ENCODE measurements around the gene S100A7. TPM values are rescaled to one million over a fixed set of nuclear protein-coding genes. Genes with fewer than 3 reads are reported as not detected.
"Not testable (repeated sequence)": the region's sequence is repeated elsewhere in the genome, so short reads cannot be mapped to it uniquely, and the experiment has no call there.

S100A7 gene
- total and polyA plus RNA-seq, 8 donors, result not detected

GRCh38 chr1:153428791-153429190 is 31.7 kb downstream of the S100A7 start:
- Histone ChIP-seq H3K4me3 (no peak overlapping the region), H3K27ac (no peak overlapping the region), H3K36me3 (no peaks in the 10 kb centered on the region), H3K9me3 (no peaks in the 10 kb centered on the region), H3K4me1 (no peaks in the 10 kb centered on the region), H3K27me3 (peaks cover 0 to 43% of the 10 kb centered on the region in 2 donors)
- intact Hi-C loops (cut with DNase I), result no loop called here
- DNase-seq (no peak), ATAC-seq (no peak)
- TF ChIP-seq CTCF (IDR thresholded peaks at IDR 0.05), result no peak

DNA sequence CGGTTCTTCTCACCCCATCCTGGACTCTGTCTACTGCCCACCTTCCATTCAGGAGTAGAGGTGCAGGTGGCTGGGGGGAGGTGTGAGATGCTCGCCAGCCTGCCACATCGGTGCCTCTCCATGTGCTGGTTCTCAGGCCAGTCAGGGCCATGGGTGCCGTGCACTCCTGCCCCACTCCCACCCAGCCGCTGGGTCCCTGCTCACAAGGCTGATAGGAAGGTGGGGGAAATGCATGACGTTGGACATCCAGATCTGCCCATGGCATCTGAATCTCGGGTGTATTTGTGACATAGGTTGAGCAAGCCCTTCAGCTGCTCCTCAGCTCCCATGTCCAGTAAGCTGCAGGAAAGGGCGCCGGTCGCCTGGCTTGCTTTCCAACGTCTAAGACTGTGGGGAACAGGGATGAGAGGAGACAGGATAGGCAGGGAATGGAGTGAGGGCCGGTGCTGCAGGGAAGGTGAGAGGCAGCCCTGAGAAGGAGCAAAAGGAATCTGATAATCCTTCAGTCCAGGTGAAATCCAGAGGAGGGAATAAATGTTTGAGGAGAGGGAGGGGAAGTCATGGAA is 32.3 kb downstream of the S100A7 start:
- Histone ChIP-seq H3K27ac (no peak overlapping the region), H3K9me3 (no peaks in the 10 kb centered on the region), H3K4me1 (no peaks in the 10 kb centered on the region), H3K36me3 (no peaks in the 10 kb centered on the region), H3K4me3 (no peak overlapping the region), H3K27me3 (peaks cover 0 to 48% of the 10 kb centered on the region in 2 donors)
- ATAC-seq, result no peak
- intact Hi-C loops (cut with DNase I), result no loop called here
- no peak for TF ChIP-seq CTCF (IDR thresholded peaks at IDR 0.05)
- DNase-seq, result no peak

DNA sequence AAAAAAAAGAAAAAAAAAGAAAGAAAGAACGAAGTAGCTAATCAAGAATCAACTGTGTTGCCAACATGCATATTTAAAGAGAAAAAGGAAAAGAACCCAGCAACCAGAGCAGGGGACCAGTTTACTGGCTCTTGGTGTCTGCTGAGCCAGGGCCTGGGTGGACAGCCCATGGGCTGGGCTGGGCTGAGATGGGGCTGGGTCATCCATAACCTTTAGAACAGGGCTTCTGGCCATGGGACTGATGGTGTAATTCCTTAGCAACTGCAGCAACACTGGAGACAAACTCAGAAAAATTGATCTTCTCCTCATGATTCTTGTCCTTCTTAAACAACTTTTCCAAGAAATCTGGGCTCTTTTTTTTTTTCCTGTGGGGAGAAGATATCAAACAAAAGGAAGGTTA is 33.6 kb downstream of the S100A7 start:
- ATAC-seq (no peak), DNase-seq (no peak)
- peaks cover 0 to 48% of the 10 kb centered on the region in 2 donors for H3K27me3 ChIP-seq
- TF ChIP-seq CTCF (IDR thresholded peaks at IDR 0.05), result no peak
- no peaks in the 10 kb centered on the region for H3K36me3 ChIP-seq
- H3K4me3 ChIP-seq, result no peak overlapping the region
- H3K9me3 ChIP-seq, result no peaks in the 10 kb centered on the region
- H3K4me1 ChIP-seq, result no peaks in the 10 kb centered on the region
- no peak overlapping the region for H3K27ac ChIP-seq
- intact Hi-C loops (cut with DNase I), result no loop called here

DNA sequence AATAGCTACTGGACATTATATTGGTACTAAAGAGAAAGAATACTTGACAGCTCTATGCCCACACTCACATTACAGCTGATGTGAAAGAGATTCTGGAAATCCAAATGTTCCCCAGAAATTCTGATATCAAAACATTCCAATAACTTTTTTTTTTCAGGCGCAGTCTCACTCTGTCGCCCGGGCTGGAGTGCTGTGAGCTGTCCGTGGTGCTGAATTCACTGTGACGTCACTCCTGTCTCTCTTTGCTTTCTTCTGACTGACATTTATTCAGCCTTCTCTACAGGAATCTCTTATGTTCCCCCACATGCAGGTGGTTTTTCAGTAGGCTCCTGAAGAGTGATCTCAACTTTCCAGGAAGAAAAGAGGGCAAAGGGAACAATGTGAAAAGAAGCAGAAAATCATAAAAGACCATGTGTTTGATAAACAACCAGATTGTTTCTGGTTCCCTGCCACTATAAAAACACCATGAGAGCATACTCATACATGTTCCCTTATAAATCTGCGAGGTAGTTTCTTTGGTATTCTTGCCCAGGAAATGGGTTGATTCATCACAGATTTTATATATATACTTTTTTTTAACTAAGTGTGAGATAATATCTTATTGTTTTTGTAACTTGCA is 37.9 kb downstream of the S100A7 start:
- Histone ChIP-seq H3K36me3 (no peaks in the 10 kb centered on the region), H3K4me3 (no peak overlapping the region), H3K9me3 (no peaks in the 10 kb centered on the region), H3K4me1 (no peaks in the 10 kb centered on the region), H3K27me3 (peaks cover 0 to 60% of the 10 kb centered on the region in 2 donors), H3K27ac (no peak overlapping the region)
- intact Hi-C loops (cut with DNase I), result no loop called here
- DNase-seq (peak; percentile 61 to 85 (median 76)), ATAC-seq (peak; percentile 80)
- TF ChIP-seq CTCF (IDR thresholded peaks at IDR 0.05), result no peak

GRCh38 chr1:153420306-153420705 is 40.1 kb downstream of the S100A7 start:
- H3K4me3 ChIP-seq, result no peak overlapping the region
- no peak for DNase-seq
- no peak for TF ChIP-seq CTCF (IDR thresholded peaks at IDR 0.05)
- H3K9me3 ChIP-seq, result no peaks in the 10 kb centered on the region
- no peak overlapping the region for H3K27ac ChIP-seq
- intact Hi-C loops (cut with DNase I), result no loop called here
- peaks cover 0 to 46% of the 10 kb centered on the region in 2 donors for H3K27me3 ChIP-seq
- no peaks in the 10 kb centered on the region for H3K36me3 ChIP-seq
- no peak for ATAC-seq
- H3K4me1 ChIP-seq, result no peaks in the 10 kb centered on the region

GRCh38 chr1:153419436-153419793 is 41.0 kb downstream of the S100A7 start:
- DNase-seq, H3K4me3 ChIP-seq, ATAC-seq: not testable (repeated sequence)

GRCh38 chr1:153418758-153419435 is 41.6 kb downstream of the S100A7 start:
- intact Hi-C loops (cut with DNase I); H3K4me3 ChIP-seq; ATAC-seq; H3K4me1 ChIP-seq; DNase-seq; H3K27ac ChIP-seq; H3K36me3 ChIP-seq; H3K9me3 ChIP-seq: not testable (repeated sequence)
- H3K27me3 ChIP-seq, result peaks cover 0 to 33% of the 10 kb centered on the region in 2 donors

More at GRCh38 chr1:153419436-153419793, 41.0 kb downstream of the S100A7 start:
- H3K27ac ChIP-seq; H3K9me3 ChIP-seq; H3K36me3 ChIP-seq; intact Hi-C loops (cut with DNase I); H3K4me1 ChIP-seq: not testable (repeated sequence)
- H3K27me3 ChIP-seq, result peaks cover 0 to 38% of the 10 kb centered on the region in 2 donors
